GM19455 (cell line): ENCODE data around the gene EIF4G3.
A peak's percentile ranks its signal among the peaks of the same experiment; 100 is the strongest.
"Not testable (repeated sequence)": the region's sequence is repeated elsewhere in the genome, so short reads cannot be mapped to it uniquely, and the experiment has no call there.

Experiments
- ATAC-seq: cut with Tn5 transposase; IDR thresholded peaks from one replicate; pipeline ENCODE4 v1.9.1; 2021; ENCODE audit not compliant: unreplicated experiment

The EIF4G3 gene

DNA sequence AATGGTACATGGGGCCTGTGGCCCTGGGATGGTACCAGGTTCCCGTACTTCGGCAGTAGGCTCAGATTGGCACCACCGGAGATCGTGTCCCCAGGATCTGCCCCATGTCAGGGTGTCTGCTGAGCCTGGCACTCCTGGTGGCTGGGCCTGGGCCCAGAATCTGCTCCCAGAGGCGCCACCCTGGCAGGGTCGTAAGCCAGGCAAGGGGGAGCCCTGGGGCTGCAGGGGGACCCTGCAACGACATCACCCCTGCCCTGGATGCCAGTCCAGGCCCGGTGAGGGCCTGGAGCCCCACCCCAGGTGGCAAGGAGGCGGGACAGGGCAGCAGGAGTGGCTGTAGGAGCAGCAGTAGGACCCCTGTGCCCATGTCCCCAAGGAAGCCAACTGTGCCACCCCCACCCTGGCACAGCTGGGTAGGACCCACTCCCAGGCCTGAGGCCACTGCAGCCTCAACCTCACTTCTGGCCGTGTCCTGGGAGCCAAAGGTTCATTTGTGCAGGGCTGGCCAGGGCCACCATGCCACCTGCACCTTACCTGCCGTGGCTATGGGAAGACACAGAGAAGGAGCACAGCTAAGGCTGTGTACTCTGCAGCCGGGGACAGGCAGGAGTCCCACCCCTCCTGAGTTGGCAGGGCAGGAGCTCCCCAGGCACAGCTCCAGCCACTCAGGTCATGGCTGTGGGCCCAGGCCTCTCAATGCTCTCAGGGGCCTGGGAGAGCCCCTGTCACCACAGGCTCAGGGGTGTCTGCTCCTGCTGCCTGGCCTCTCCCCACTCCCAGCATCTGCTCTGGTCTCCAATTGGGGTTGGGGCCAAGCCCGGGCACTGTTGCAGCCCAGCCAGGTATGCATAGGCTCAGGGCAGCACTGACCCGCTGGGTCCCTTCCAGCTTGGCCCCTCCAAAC lies 141.7 kb downstream of the EIF4G3 start:
- ATAC-seq: no peak

DNA sequence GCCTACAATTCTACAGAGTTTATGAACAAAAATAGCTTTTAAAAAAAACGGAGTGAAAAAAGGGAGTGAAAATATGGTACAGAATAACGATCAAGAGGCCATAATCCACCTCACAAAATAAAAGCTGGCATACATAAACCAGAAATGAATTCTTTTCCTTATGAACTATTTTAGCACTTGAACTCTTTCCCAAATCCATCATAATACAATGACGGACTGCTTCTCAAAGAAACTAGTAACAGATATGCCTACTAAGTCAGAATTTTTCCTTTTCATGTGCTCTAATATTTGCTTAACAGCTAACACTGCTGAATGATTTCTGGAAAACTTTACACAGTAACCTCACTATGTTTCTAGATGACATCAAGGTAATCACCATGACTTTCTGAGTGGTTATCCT lies 144.0 kb downstream of the EIF4G3 start:
- ATAC-seq: no peak

DNA sequence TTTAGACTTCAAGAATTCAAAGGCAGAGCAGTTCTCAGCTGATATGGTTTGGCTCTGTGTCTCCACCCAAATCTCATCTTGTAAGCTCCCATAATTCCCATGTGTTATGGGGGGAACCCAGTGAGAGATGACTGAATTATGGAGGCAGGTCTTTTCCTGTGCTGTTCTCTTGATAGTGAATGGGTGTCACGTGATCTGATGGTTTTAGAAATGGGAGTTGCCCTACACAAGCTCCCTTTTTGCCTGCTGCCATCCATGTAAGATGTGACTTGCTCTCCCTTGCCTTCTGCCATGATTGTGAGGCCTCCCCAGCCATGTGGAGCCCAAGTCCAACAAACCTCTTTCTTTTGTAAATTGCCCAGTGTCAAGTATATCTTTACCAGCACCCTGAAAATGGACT lies 146.5 kb downstream of the EIF4G3 start:
- ATAC-seq: no peak

DNA sequence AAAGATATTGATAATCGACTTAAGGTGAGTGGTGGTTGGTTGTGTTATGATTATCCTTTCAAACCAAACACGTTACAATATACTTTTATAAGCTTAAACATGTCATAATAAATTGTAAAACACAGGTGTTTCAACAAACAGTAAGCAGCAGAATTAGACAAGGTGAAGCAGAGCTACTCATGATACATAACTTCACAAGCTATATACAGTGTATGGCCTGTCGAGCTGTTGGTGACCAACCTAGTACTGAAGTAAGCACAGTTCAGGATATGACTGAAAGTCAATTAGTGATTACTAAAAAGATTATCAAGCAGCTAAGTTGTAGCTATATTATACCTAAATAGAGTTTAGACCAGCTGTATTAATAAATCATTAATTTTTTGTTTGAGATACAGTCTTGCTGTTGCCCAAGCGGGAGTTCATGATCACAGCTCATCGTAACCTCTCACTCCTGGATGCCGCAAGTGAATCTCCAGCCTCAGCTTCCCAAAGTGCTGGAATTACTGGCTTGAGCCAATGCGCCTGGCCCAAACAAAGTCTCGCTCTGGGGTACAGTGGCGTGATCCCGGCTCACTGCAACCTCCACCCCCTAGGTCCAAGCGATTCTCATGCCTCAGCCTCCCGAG lies 148.1 kb downstream of the EIF4G3 start:
- no peak for ATAC-seq

DNA sequence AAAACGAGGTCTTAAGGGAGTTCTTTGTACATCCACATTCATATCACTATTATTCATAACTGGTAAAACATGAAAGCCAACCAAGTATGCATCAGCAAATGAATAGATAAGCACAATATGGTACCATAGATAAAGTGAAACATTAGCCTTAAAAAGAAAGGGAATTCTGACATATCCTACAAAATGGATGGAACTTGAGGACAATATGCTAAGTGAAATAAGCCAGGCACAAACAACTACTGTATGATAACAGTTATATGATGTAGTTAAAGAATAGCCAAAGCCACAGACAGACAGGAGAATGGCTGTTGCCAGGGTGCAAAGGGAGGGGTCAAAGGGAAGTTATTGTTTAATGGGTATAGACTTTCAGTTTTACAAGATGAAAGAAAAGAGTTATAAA lies 148.9 kb downstream of the EIF4G3 start:
- ATAC-seq: no peak

DNA sequence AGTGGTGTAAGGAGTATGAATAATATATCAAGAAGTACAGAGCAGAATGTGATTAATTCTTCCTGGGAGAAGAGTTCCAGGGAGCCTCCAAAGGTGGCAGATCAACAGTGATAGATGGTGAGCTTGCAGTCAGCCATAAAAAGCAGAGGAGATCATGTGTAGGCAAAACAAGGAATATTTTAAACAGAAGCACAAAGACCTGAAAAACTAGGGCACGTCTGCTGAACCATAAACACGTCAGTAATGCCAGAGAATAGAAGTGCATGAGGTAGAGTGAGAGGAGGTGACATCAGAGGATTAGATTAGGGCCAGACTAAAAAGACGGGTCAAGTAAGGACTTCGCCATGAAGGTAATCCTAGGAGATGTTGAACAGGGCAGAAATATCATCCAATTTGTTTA lies 151.8 kb downstream of the EIF4G3 start:
- ATAC-seq: no peak

DNA sequence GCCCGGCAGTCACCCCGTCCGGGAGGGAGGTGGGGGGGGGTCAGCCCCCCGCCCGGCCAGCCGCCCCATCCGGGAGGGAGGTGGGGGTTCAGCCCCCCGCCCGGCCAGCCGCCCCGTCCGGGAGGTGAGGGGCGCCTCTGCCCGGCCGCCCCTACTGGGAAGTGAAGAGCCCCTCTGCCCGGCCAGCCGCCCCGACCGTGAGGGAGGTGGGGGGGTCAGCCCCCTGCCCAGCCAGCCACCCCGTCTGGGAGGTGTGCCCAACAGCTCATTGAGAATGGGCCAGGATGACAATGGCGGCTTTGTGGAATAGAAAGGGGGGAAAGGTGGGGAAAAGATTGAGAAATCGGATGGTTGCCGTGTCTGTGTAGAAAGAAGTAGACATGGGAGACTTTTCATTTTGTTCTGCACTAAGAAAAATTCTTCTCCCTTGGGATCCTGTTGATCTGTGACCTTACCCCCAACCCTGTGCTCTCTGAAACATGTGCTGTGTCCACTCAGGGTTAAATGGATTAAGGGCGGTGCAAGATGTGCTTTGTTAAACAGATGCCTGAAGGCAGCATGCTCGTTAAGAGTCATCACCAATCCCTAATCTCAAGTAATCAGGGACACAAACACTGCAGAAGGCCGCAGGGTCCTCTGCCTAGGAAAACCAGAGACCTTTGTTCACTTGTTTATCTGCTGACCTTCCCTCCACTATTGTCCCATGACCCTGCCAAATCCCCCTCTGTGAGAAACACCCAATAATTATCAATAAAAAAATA lies 152.4 kb downstream of the EIF4G3 start:
- ATAC-seq: not testable (repeated sequence)

DNA sequence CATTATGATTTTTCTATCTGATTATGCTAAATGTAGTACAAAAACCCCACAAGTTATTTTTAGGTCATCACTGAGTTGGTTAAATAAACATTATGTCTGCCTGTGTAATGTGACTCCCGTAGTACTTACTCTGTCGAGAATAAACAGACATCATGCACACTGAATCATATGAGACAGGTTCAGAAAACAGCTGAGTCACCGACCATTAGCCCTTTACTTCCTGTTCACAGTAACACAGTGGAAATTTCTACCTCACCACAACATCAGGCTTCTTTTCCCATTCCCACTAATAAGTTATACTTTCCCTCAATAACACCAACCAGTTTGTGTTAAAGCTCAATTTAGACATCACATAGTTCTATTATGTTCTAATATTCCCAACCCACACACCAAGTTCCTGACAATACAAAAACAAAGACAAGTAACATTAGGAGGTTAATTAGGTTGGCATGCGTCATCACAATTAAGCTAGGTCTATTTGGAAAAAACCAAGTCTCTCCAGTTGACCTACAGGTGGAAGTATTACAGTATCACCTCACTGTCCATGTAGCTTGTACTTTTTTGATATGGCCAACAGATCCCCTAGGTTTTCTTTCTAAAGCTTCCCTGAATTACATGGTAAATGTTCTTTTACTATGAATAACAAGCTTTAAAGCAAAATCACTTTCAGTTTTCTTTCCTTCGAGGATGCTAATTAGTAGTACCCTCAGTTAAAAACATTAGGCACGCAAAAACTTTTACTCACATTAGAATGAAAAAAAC lies 154.2 kb downstream of the EIF4G3 start:
- ATAC-seq: peak; percentile 83

DNA sequence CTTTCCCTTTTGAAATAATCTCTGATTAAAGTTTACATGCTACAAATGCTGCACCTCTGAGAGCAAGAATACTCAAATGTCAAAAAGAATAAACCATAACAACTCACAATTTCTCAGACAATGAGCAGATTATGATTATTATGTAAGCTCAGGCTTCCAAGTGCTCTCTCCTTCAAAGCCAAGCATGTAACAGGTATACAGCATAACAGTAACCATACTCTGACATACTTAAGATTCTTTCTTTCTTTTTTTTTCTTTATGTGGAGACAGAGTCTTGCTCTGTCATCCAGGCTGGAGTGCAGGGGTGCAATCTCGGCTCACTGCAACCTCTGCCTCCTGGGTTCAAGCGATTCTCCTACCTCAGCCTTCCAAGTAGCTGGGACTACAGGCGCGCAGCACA lies 155.4 kb downstream of the EIF4G3 start:
- ATAC-seq: no peak

DNA sequence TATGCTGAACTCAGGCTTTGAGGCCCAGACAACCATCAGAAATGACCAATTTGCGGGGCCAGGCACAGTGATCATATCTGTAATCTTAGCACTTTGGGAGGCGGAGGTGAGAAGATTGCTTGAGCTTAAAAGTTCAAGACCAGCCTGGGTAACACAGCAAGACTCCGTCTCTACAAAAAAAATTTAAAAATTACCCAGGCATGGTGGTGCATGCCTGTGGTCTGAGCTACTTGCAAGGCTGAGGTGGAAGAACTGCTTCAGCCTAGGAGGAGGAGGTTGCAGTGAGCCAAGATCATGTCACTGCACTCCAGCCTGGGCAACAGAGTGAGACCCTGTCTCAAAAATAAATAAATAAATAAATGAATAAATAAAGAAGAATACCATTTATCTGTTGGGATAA lies 156.5 kb downstream of the EIF4G3 start:
- no peak for ATAC-seq

DNA sequence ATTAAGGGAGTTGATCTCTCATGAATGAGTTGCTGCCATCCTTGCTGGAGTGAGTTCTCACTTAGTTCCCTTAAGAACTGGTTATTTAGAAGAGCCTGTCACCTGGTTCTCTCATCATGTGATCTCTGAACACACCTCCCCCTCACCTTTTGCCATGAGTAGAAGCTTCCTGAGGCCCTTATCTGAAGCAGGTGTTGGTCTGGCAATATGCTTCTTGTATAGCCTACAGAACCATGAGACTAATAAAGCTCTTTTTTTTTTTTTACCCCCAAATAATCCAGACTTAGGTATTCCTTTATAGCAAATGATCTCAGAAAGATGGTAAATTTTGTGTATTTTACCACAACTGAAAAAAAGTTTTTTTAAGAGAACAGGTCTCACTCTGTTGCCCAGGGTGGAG lies 158.0 kb downstream of the EIF4G3 start:
- ATAC-seq: no peak

DNA sequence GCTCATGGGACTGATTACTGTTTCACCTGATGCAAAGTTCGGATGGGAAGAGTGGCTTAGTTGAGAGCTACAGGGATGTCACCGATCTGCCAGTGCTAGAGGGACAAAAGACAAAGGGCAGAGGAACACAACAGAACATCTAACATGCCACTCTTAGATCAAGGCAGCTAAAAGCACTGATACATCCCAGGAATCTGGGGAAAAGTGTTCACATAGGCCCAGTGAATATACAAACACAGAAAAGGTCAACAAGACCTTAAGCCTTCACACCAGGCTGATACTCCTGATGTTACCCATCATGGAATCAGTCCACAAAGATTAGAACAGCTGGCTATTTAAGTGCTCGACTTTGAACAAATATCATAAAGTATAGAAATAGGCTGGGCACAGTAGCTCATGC lies 163.2 kb downstream of the EIF4G3 start:
- ATAC-seq: no peak

DNA sequence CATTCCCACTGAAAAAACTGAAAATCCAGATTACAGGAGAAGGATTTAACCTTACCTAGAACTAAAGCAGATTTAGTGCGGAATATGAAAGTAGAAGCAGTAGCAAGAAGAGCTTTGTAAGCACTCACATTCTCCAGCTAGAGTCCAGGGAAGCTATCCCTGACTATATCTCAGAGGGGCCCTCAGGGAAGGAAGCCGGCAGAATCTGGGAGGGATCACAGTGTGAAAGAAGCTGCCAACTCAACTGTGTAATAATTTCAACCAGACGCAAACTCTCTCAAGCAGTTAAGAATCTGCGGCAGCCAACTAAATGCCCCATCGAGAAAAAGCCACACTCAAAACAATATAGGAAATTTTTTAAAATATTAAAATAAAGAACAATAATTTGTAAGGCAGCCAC lies 163.8 kb downstream of the EIF4G3 start:
- no peak for ATAC-seq

DNA sequence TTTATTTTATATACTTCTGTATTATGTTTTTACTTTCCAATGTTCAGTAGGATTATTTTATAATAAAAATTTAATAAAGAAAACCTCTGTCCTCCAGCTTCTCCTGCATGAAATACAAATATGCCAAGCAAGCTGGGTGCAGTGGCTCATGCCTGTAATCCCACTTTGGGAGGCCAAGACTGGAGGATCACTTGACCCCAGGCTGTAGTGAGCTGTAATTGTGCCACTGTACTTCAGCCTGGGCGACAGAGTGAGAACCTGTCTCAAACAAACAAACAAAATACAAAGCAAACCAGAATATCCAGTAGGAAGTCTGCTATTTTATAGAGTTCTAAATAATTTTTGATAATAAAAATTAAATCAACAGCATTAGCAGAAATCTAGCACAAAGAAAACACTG lies 168.8 kb downstream of the EIF4G3 start:
- no peak for ATAC-seq

DNA sequence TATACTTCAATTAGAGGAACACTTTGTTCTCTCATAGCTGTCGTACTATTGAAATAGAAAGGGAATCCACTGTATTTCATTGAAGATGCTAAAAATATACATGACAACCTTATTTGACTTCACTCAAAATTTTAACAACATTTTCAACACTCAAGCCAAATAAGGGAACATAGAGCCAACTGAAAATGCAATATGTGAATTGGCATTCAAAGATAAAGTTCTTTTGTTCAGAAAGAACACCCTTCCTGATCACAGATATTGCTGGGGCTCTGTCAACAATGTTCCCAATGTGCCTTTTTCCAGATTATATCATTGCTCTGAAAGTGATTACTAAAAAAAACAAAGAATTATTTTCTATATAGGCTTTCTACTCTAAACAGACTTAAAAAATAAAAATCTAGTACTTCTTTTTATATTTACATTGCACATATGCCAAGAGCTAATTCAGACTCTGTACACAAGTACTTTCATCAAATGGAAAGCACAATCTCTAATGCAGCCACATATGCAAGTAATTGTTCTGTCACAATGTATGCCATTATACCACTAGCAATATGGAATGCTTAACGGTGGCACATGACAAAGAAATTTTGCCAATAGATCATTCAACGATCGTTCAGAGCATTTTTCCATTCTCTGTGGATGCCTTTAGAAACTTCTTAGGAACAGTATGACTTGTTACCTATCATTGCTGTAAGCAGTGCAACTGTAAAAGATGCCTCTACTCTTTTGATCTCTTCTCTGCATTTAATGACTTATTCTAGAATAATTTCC lies 171.0 kb downstream of the EIF4G3 start:
- ATAC-seq: no peak

DNA sequence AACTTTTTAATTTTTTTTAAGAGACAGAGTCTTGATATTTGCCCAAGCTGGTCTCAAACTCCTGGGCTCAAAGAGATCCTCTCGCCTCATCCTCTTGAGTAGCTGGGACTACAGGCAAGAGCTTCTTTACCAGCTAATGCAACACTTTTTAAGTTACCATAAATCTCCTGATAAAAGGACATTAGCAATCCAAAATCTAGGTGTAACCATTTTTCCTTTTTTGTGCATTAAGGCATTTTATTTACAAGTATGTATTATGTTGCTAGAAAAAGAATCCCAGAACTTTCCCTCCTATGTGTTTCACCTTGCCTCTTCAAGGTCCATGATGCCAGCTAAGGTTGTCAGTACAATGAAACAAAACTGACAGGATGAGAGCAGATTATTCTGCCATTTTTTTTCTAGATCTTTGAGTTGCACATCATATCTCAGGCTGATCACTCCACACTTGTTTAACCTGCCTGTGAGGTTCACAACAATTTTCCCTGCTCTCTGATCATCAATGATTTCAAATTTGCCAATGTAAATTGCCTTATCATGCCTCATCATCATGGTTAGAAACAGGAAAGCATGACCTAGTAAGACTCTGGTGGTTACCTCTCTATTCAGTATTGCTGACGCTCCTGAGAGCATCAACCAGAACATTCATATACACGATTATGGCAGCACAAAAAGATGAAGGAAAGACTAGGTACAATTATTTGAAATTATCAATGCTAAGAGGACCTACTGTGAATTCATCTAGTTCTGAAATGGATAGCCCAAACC lies 173.2 kb downstream of the EIF4G3 start:
- no peak for ATAC-seq

DNA sequence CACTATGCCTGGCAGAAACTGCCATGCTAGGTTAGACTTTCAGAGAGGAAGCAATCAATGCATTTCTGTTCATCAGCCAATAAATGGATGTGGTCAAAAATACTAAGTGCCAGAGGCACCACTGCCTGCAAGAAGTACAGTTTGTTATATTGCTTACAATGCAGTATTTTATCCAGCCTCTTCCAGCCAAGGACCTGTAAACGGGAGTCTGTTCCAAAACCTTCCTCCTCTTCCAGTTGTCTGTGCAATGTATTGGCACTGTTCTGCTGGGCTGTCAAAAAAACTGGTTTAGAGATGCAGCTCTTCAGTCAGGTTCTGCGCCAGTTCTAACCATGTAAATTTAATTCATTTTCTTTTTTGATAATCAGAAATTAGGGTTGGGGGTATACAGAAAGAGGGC lies 175.7 kb downstream of the EIF4G3 start:
- no peak for ATAC-seq

DNA sequence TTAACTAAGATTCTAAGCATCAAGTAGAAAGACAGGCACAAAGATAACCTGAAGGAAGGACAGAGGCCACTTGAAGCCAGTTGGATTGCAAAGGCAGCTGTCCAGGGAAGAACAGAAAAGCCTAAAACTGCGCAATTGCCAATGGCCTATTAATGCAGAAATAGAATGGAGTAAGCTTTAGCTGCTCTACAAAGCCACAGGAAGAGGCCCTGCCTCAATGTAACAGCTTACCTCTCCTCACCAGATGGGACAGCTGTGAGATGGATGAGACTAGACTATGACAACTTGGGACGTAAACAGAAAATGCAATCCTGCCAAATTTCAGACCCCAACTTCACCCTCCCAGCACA lies 176.5 kb downstream of the EIF4G3 start:
- ATAC-seq: no peak

DNA sequence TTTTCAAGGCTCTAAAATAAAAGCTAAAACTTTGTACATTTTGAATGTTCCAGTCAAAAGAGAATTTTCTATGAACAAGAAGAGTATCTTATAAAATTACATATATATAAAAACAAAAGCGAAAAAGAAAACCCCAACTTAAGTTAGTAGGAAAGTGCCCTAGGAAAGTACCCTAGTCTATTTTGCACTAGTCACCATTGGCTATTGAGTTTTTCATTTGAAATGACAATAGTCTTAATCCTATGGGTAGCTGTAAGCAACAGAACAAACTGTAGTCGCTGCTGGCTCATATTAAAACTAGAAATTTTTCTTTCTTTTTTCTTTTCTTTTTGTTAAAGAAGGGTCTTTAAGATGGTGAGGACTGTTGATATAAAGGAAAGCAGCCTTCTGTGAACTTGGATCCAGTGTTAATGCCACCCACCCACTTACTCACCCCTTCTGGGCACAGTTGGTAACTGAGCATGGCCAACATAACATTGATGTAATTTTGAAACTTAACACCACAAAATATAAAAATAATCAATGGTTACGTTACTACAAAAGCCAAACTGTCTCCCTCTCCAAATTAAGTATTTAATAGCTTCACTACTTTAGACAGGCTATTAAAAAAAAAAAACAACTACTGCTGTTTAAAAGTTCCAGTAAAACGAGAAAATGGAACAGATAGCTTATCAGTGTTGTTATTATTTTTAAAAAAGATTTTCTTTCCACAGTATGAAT lies 177.0 kb downstream of the EIF4G3 start:
- ATAC-seq: no peak
